Type B pancreatic cell (in vitro differentiated cells): Measurements from ENCODE around the gene HOMER1. TPM values are rescaled to one million over a fixed set of nuclear protein-coding genes. Genes with fewer than 3 reads are reported as not detected.

Experiments used
- DNase-seq: peaks from one replicate; pipeline ENCODE4 v3.0.0; 2021; ENCODE audit warnings: mixed read lengths; ENCODE audit not compliant: unreplicated experiment; ENCODE audit errors: extremely low spot score
- H3K27ac Mint-ChIP-seq: 2 replicates; pipeline ENCODE4 v1.8.0; 2021; ENCODE audit warnings: mild to moderate bottlenecking, mixed read lengths
- H3K27me3 Mint-ChIP-seq: 2 replicates; pipeline ENCODE4 v1.8.0; 2021; ENCODE audit warnings: mixed read lengths
- H3K36me3 Mint-ChIP-seq: 2 replicates; pipeline ENCODE4 v1.8.0; 2021; ENCODE audit warnings: mixed read lengths
- H3K4me1 Mint-ChIP-seq: one replicate; pipeline ENCODE4 v1.8.0; 2021; ENCODE audit warnings: mixed read lengths; ENCODE audit not compliant: unreplicated experiment
- H3K4me3 Mint-ChIP-seq: 2 replicates; pipeline ENCODE4 v1.8.0; 2021; ENCODE audit warnings: mild to moderate bottlenecking, mixed read lengths
- H3K9me3 Mint-ChIP-seq: 2 replicates; pipeline ENCODE4 v1.8.0; 2021; ENCODE audit warnings: mixed read lengths
- CTCF ChIP-seq: fragments of 200-600 bp; sonication (generic); conservative IDR thresholded peaks from 2 replicates; pipeline ENCODE4 v1.5.0; 2021; ENCODE audit warnings: antibody characterized with exemption, mild to moderate bottlenecking
- total RNA-seq: library from RNA; stranded (reverse); gene quantifications from 2 replicates; pipeline ENCODE4 v1.2.1, GENCODE V29; 2021; ENCODE audit warnings: low replicate concordance

HOMER1 gene
- total RNA-seq, 1 donor from 2014 or later = 20.0 TPM

GRCh38 chr5:79416499-79416898 lies 97.4 kb downstream of the HOMER1 start:
- Mint-ChIP-seq H3K27me3 (no peaks in the 10 kb centered on the region), H3K4me3 (no peak overlapping the region), H3K4me1 (no peaks in the 10 kb centered on the region), H3K36me3 (no peaks in the 10 kb centered on the region), H3K9me3 (no peaks in the 10 kb centered on the region), H3K27ac (no peak overlapping the region)
- DNase-seq = no peak
- no peak for TF ChIP-seq CTCF

- DNase-seq = no peak
- H3K4me3 Mint-ChIP-seq = no peak overlapping the region
- no peaks in the 10 kb centered on the region for H3K4me1 Mint-ChIP-seq
- H3K27ac Mint-ChIP-seq = no peak overlapping the region
- no peak for TF ChIP-seq CTCF
- H3K36me3 Mint-ChIP-seq = peaks cover 14% of the 10 kb centered on the region
- peaks cover 7% of the 10 kb centered on the region for H3K9me3 Mint-ChIP-seq
- no peaks in the 10 kb centered on the region for H3K27me3 Mint-ChIP-seq
Observed at GRCh38 chr5:79413112-79413511, 100.8 kb downstream of the HOMER1 start.

- H3K36me3 Mint-ChIP-seq = peaks cover 42% of the 10 kb centered on the region
- no peak for DNase-seq
Observed at GRCh38 chr5:79408028-79408427, 105.9 kb downstream of the HOMER1 start.

GRCh38 chr5:79407591-79407990 lies 106.3 kb downstream of the HOMER1 start:
- H3K36me3 Mint-ChIP-seq = peaks cover 42% of the 10 kb centered on the region
- no peaks in the 10 kb centered on the region for H3K27me3 Mint-ChIP-seq
- no peak for TF ChIP-seq CTCF
- DNase-seq = no peak
- no peaks in the 10 kb centered on the region for H3K4me1 Mint-ChIP-seq
- H3K4me3 Mint-ChIP-seq = no peak overlapping the region
- H3K27ac Mint-ChIP-seq = no peak overlapping the region
- H3K9me3 Mint-ChIP-seq = peaks cover 9% of the 10 kb centered on the region

More at GRCh38 chr5:79408028-79408427, 105.9 kb downstream of the HOMER1 start:
- H3K4me1 Mint-ChIP-seq = no peaks in the 10 kb centered on the region
- H3K4me3 Mint-ChIP-seq = no peak overlapping the region
- TF ChIP-seq CTCF = no peak
- peaks cover 9% of the 10 kb centered on the region for H3K9me3 Mint-ChIP-seq
- no peak overlapping the region for H3K27ac Mint-ChIP-seq
- no peaks in the 10 kb centered on the region for H3K27me3 Mint-ChIP-seq

DNA sequence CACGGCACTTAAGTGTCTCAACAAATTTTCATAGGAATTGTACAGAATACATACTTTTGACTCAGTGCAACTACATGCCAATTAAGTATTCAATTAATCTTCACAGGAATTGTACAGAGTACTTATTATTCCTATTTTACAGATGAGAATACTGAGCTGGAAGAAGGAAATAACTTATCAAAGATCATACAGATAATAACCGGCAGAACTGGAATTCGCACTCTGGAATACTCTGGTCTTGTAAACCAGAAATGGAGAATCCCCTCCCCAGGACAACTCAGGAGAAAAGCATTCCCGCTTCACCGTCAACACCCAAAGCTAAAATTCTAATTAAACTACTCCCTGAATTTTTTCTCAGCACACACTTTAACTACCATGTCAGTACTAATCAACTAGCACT lies 112.7 kb downstream of the HOMER1 start:
- no peaks in the 10 kb centered on the region for H3K27me3 Mint-ChIP-seq
- TF ChIP-seq CTCF = no peak
- H3K4me1 Mint-ChIP-seq = no peaks in the 10 kb centered on the region
- DNase-seq = no peak
- H3K36me3 Mint-ChIP-seq = peaks cover 18% of the 10 kb centered on the region
- H3K4me3 Mint-ChIP-seq = no peak overlapping the region
- no peaks in the 10 kb centered on the region for H3K9me3 Mint-ChIP-seq
- H3K27ac Mint-ChIP-seq = no peak overlapping the region

GRCh38 chr5:79399046-79399445 lies 114.9 kb downstream of the HOMER1 start:
- Mint-ChIP-seq H3K4me1 (no peaks in the 10 kb centered on the region), H3K4me3 (no peak overlapping the region), H3K36me3 (peaks cover 10% of the 10 kb centered on the region), H3K27ac (no peak overlapping the region), H3K9me3 (no peaks in the 10 kb centered on the region), H3K27me3 (no peaks in the 10 kb centered on the region)
- DNase-seq = no peak
- TF ChIP-seq CTCF = no peak
